Osteocyte (in vitro differentiated cells): ENCODE measurements around the gene PRKN. TPM values are rescaled to one million over a fixed set of nuclear protein-coding genes. Genes with fewer than 3 reads are reported as not detected.

Source experiments
- DNase-seq: peaks from one replicate; pipeline ENCODE4 v3.0.0; 2021; ENCODE audit warnings: mixed read lengths; ENCODE audit not compliant: unreplicated experiment; ENCODE audit errors: extremely low spot score
- H3K27ac Mint-ChIP-seq: one replicate; pipeline ENCODE4 v1.8.0; 2021; ENCODE audit warnings: mild to moderate bottlenecking, mixed read lengths; ENCODE audit not compliant: unreplicated experiment
- H3K27me3 Mint-ChIP-seq: one replicate; pipeline ENCODE4 v1.8.0; 2021; ENCODE audit warnings: mixed read lengths; ENCODE audit not compliant: unreplicated experiment
- H3K36me3 Mint-ChIP-seq: one replicate; pipeline ENCODE4 v1.8.0; 2021; ENCODE audit warnings: mixed read lengths; ENCODE audit not compliant: unreplicated experiment
- H3K4me1 Mint-ChIP-seq: one replicate; pipeline ENCODE4 v1.8.0; 2021; ENCODE audit warnings: mixed read lengths; ENCODE audit not compliant: unreplicated experiment
- H3K4me3 Mint-ChIP-seq: one replicate; pipeline ENCODE4 v1.8.0; 2021; ENCODE audit warnings: mild to moderate bottlenecking, moderate library complexity, mixed read lengths; ENCODE audit not compliant: unreplicated experiment
- H3K9me3 Mint-ChIP-seq: one replicate; pipeline ENCODE4 v1.8.0; 2021; ENCODE audit warnings: mixed read lengths; ENCODE audit not compliant: unreplicated experiment
- total RNA-seq: library from RNA; stranded (reverse); gene quantifications from 2 replicates; pipeline ENCODE4 v1.2.1, GENCODE V29; 2021
- TF ChIP-seq, protein P1 (sequence below): fragments of 200-600 bp; sonication (generic); IDR thresholded peaks from 2 replicates; pipeline ENCODE4 v1.5.0; 2021; ENCODE audit warnings: antibody characterized with exemption, mild to moderate bottlenecking, moderate library complexity

Gene PRKN
- total RNA-seq, 1 donor from 2014 or later: 13.4 TPM

DNA sequence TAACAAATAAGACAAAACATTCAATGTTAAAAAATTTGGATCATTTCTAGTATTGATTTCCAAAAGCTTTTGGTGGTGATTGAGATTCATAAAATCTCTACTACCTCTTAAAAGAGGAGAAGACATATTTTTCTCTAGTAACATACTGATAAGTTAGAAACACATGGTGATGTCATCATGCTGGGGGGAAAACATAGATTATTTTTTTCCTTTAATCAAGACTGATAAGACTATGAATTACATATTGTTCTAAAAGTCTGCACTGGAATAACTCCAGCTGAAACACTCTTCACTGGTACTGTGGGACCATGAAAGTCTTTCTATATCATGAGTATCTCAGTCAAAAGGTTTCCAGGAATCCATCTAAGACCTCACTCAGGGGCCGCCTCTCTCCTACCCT, 515.8 kb downstream of the PRKN start:
- DNase-seq: no peak
- no peaks in the 10 kb centered on the region for H3K9me3 Mint-ChIP-seq
- no peaks in the 10 kb centered on the region for H3K4me1 Mint-ChIP-seq
- TF ChIP-seq, protein P1, sequence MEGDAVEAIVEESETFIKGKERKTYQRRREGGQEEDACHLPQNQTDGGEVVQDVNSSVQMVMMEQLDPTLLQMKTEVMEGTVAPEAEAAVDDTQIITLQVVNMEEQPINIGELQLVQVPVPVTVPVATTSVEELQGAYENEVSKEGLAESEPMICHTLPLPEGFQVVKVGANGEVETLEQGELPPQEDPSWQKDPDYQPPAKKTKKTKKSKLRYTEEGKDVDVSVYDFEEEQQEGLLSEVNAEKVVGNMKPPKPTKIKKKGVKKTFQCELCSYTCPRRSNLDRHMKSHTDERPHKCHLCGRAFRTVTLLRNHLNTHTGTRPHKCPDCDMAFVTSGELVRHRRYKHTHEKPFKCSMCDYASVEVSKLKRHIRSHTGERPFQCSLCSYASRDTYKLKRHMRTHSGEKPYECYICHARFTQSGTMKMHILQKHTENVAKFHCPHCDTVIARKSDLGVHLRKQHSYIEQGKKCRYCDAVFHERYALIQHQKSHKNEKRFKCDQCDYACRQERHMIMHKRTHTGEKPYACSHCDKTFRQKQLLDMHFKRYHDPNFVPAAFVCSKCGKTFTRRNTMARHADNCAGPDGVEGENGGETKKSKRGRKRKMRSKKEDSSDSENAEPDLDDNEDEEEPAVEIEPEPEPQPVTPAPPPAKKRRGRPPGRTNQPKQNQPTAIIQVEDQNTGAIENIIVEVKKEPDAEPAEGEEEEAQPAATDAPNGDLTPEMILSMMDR: no peak
- no peaks in the 10 kb centered on the region for H3K27me3 Mint-ChIP-seq
- H3K36me3 Mint-ChIP-seq: no peaks in the 10 kb centered on the region
- no peak overlapping the region for H3K27ac Mint-ChIP-seq
- H3K4me3 Mint-ChIP-seq: no peak overlapping the region

DNA sequence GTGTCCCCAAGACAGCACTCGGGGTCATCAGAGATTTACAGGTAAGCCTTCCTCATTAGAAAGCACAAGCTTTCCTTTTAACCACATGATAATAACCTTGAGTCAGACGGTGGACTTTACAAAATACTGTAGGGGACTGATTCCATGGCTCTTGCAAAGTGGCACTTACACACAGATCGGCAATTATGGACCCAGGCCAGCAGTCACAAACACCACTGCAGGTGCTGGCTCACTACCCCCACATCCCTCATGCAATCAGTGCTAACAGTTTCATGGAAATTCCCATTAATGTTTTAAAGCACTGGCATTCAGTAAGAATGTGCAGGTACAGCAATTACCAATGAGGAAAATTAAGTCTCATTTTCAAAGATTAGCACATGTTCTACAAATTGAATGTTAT, 516.5 kb downstream of the PRKN start:
- TF ChIP-seq, protein P1: no peak
- H3K27me3 Mint-ChIP-seq: no peaks in the 10 kb centered on the region
- no peak overlapping the region for H3K27ac Mint-ChIP-seq
- H3K36me3 Mint-ChIP-seq: no peaks in the 10 kb centered on the region
- H3K4me3 Mint-ChIP-seq: no peak overlapping the region
- no peaks in the 10 kb centered on the region for H3K4me1 Mint-ChIP-seq
- H3K9me3 Mint-ChIP-seq: no peaks in the 10 kb centered on the region
- no peak for DNase-seq

DNA sequence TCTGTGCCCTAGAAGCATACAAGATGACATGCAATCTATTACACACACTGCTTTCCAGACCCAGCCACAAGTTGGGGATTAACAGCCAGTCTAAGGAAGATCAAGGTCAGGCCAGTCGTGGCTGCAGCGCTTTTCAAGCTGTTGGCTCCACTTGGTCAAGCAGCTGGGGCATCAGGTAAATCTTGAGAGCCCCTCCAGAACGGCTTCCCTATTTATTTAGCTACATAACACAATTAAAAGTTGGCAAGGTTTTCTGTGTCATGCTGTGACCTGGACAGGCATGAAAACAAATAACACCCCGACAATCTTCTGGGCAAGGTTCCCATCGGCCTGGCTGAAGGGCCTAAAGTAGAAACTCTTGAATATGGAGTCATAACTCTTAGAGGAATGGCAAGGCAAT, 524.3 kb downstream of the PRKN start:
- Mint-ChIP-seq H3K36me3 (no peaks in the 10 kb centered on the region), H3K9me3 (peaks cover 4% of the 10 kb centered on the region), H3K27me3 (no peaks in the 10 kb centered on the region), H3K4me1 (peaks cover 3% of the 10 kb centered on the region), H3K27ac (no peak overlapping the region), H3K4me3 (no peak overlapping the region)
- no peak for DNase-seq
- TF ChIP-seq, protein P1: no peak

DNA sequence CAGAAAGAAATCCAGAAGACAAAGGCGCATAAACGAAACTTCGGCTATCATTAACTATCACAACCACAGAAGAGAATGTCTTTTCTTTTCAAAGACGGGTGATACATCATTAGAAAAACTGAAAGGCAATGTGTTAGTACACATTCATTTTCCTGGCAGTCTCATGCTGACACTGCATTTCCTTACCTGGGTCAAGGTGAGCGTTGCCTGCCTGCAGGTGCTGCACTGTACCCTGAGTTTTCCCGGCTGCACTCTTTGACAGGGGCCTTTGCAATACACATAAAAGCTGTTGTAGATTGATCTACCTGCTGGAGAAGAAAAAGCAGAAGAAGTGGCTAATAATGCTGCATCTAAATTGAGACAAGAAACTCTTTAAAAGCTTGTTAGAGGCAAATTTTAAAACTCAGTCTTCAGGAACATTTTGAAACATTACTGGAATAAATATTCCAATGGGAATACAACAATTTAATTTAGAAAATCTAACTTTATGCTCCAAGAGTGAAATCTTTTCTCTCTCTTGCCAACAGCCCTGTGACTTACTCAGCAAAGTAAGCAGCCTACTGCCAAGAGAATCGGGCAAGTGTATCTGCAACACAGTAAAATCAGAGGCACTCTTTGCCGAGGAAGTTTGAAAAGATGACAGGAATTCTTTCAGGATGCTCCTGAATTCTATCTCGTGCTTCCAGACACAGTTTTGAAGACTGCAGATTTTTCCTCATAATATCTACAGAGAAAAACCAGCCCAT, 526.4 kb downstream of the PRKN start:
- H3K4me3 Mint-ChIP-seq: no peak overlapping the region
- H3K27ac Mint-ChIP-seq: no peak overlapping the region
- DNase-seq: no peak
- TF ChIP-seq, protein P1: no peak
- peaks cover 4% of the 10 kb centered on the region for H3K9me3 Mint-ChIP-seq
- H3K27me3 Mint-ChIP-seq: no peaks in the 10 kb centered on the region
- H3K36me3 Mint-ChIP-seq: no peaks in the 10 kb centered on the region
- H3K4me1 Mint-ChIP-seq: peaks cover 3% of the 10 kb centered on the region

DNA sequence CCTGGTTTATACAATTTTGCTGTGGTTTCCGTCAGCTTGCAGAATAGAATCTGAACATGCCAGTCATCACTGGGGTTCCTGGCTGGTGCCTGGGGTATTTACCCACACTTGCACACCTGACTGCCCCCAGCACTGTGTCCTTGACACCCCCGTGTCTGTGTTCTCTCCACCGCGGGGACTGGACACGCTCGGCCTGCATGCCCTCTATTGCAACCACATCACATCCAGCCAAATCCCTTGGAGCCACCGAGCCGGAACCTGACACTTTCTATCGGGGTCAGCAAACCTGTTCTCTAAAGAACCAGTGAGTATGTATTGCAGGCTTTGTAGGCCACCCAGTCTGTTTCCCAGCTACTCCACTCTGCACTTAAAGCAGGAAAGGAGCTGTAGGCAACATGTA, 527.5 kb downstream of the PRKN start:
- Mint-ChIP-seq H3K9me3 (peaks cover 4% of the 10 kb centered on the region), H3K27me3 (no peaks in the 10 kb centered on the region), H3K27ac (no peak overlapping the region), H3K4me1 (peaks cover 3% of the 10 kb centered on the region), H3K4me3 (no peak overlapping the region), H3K36me3 (no peaks in the 10 kb centered on the region)
- DNase-seq: no peak
- TF ChIP-seq, protein P1: no peak
